HepG2 (cell line): ENCODE data around the gene HLCS.

Experiments used
- CTCF ChIP-seq: sonication (generic); formaldehyde crosslinking; IDR thresholded peaks from 2 replicates; pipeline ENCODE4 v1.5.0; 2020; ENCODE audit warnings: mild to moderate bottlenecking, missing genetic modification reagents, moderate library complexity
- EZH2 ChIP-seq: conservative IDR thresholded peaks from 2 replicates; pipeline ENCODE4 v1.6.1; 2012; ENCODE audit warnings: mild to moderate bottlenecking, low read depth, low read length, moderate library complexity
- JUND ChIP-seq: sonication (generic); formaldehyde crosslinking; IDR thresholded peaks from 2 replicates; pipeline ENCODE4 v1.8.0; 2022; ENCODE audit warnings: mild to moderate bottlenecking, missing genetic modification reagents
- PTBP1 ChIP-seq: fragments of 200-400 bp; formaldehyde crosslinking; IDR thresholded peaks from 2 replicates; pipeline ENCODE4 v1.6.1; 2018; ENCODE audit warnings: low read length, low read depth; ENCODE audit not compliant: poor library complexity, severe bottlenecking
- ZBTB7A ChIP-seq: sonication (generic); formaldehyde crosslinking; IDR thresholded peaks from 2 replicates; pipeline ENCODE4 v1.8.0; 2022; ENCODE audit warnings: mild to moderate bottlenecking, missing genetic modification reagents

- no peak for TF ChIP-seq JUND
- no peak for TF ChIP-seq PTBP1
- TF ChIP-seq CTCF (CRISPR knock-in tag) = no peak
- no peak for TF ChIP-seq ZBTB7A
- TF ChIP-seq EZH2 = no peak
Measured at GRCh38 chr21:36932161-36932816, 34.2 kb downstream of the HLCS start.
